ACC112 (cell line): ENCODE results near the gene ANKRD60.
A peak's percentile ranks its signal among the peaks of the same experiment; 100 is the strongest.

Experiments used
- H2AFZ ChIP-seq: fragments of 200-600 bp; sonication (generic); one replicate; pipeline ENCODE4 v1.6.0; 2017; ENCODE audit warnings: antibody characterized with exemption, low read length; ENCODE audit not compliant: unreplicated experiment
- H3K27ac ChIP-seq: fragments of 200-600 bp; sonication (generic); 2 replicates; pipeline ENCODE4 v1.5.1; 2014; ENCODE audit warnings: low read depth, mild to moderate bottlenecking, antibody characterized with exemption, low read length, moderate library complexity
- H3K27me3 ChIP-seq: fragments of 200-600 bp; sonication (generic); 2 replicates; pipeline ENCODE4 v1.6.1; 2014; ENCODE audit warnings: mild to moderate bottlenecking, antibody characterized with exemption, low read length, moderate library complexity, mixed read lengths; ENCODE audit not compliant: insufficient read depth
- H3K36me3 ChIP-seq: fragments of 200-600 bp; sonication (generic); 2 replicates; pipeline ENCODE4 v1.6.1; 2016; ENCODE audit warnings: mild to moderate bottlenecking, antibody characterized with exemption, low read length, moderate library complexity, mixed read lengths; ENCODE audit not compliant: insufficient read depth
- H3K4me1 ChIP-seq: fragments of 200-600 bp; sonication (generic); one replicate; pipeline ENCODE4 v1.6.1; 2016; ENCODE audit warnings: low read length, mixed read lengths; ENCODE audit not compliant: insufficient read depth, unreplicated experiment, control insufficient read depth
- H3K4me3 ChIP-seq: fragments of 200-600 bp; sonication (generic); 2 replicates; pipeline ENCODE4 v1.5.1; 2014; ENCODE audit warnings: mild to moderate bottlenecking, low read depth, low read length
- H3K79me2 ChIP-seq: fragments of 200-600 bp; sonication (generic); one replicate; pipeline ENCODE4 v1.6.0; 2016; ENCODE audit warnings: low read length; ENCODE audit not compliant: control insufficient read depth, unreplicated experiment, insufficient read depth

ANKRD60 gene, protein sequence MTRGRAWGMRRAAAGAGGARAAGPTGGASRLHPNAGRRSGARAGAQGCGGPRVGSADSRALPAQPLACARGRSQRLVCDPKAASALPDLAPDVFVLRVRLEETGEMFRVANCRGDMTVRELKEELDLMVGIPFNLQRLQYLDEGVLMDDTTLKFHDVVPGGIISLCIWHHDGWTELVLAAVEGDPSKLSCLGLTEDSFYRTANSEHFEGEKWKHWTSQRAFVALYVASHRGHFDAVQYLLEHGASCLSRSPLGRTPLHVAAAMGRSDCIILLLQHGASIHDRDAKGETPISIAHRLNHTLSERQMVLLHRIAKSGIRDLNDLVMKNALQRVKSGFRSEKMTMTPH

DNA sequence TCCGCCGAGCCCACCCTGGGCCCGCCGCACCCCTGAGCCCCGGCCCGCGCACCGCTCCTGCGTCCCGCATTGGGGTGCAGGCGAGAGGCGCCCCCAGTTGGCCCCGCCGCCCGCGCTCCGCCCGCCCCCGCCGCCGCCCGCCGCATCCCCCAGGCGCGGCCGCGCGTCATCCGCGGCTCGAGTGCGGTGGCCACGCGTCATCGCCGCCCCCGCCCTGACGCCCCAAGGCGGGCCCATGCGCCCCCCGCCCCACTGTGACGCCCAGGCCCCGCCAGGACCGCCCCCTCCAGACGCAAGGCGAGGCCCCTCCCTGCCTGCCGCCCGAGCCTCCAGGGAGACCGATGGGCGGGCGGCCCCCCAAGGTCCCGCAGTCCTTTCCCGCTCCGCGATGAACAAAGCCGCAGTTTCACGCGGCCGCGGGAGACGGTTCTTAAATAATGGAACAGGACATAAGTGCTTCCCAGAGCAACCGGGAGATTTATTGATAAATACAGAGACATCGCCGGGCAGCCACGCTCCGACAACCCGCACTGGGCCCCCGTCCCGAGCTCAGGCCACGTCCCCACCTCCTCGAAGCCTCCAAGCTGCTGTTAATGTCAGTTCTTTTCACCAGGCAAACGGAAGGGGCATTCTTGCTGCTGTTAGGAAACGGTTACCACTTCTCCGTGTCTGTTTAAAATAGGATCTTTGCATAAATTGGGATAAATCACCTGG lies at the start of gene ANKRD60:
TSS of gene ANKRD60 (minus strand) at position 170 of the 714 bp plus-strand sequence. CDS start at position 170, 0 bp downstream.
- H3K27ac ChIP-seq, result no peak within 1 kb of the TSS
- H3K4me1 ChIP-seq, result no peaks in the 10 kb centered on the region
- H2AFZ ChIP-seq, result no peak within 1 kb of the TSS
- H3K36me3 ChIP-seq, result no peaks in the 10 kb centered on the region
- no peaks in the 10 kb centered on the region for H3K79me2 ChIP-seq
- H3K27me3 ChIP-seq, result peaks cover 54% of the 10 kb centered on the region
- H3K4me3 ChIP-seq, result 0 out of 2 replicates have a peak within 1 kb of the TSS, but pooled peaks have one; percentile 15

DNA sequence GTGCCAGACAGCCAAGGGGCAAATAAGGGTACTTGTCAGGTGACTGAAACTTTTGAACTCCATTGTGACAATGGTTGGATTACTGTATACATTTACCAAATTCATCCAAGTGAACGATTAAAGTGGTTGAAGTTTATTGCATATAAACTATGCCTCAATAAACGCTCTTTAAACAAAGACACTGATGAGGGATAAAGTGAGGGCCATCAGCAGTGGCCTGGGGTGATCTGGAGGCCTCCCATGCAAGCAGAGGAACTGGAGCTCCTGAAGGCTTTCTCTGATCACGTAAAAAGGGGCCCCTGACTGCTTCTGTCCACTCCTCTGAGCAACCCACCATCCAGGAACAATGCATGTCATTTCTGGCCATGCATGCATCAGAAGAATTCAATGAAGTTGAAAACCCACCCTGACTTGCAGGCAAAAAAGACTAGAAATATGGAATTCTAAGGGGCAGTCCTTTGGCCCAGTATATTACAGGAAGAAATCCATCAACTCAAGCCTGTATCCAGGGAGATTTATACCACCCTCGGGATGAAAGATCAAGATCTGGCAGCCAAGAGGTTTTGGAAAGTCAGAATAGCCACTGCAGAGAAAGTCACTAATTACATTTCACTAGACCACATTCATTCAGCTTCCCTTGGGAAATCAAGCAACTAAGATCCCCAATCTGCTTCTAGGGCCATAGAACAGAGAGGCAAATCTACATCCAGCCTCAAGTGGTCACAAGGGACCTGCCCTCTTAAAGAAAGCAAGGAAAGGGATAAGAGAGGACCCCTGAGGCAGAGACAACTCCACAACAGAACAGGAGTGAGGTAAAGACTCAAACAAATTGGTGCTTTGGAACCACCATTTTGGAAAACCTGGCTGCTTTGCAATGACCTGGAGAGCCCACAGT lies 49.4 kb upstream of the ANKRD60 start:
- Histone ChIP-seq H3K36me3 (peaks cover 11% of the 10 kb centered on the region), H3K4me3 (no peak overlapping the region), H3K27ac (no peak overlapping the region), H2AFZ (no peak overlapping the region), H3K79me2 (peaks cover 18% of the 10 kb centered on the region), H3K4me1 (no peaks in the 10 kb centered on the region), H3K27me3 (no peaks in the 10 kb centered on the region)

GRCh38 chr20:58277107-58277506 lies 48.7 kb upstream of the ANKRD60 start:
- H3K36me3 ChIP-seq, result peaks cover 12% of the 10 kb centered on the region
- H3K4me3 ChIP-seq, result no peak overlapping the region
- no peaks in the 10 kb centered on the region for H3K27me3 ChIP-seq
- peaks cover 18% of the 10 kb centered on the region for H3K79me2 ChIP-seq
- no peak overlapping the region for H3K27ac ChIP-seq
- H3K4me1 ChIP-seq, result no peaks in the 10 kb centered on the region
- no peak overlapping the region for H2AFZ ChIP-seq

GRCh38 chr20:58274384-58274783 lies 45.9 kb upstream of the ANKRD60 start:
- no peak overlapping the region for H2AFZ ChIP-seq
- H3K79me2 ChIP-seq, result peaks cover 9% of the 10 kb centered on the region
- H3K4me1 ChIP-seq, result no peaks in the 10 kb centered on the region
- H3K4me3 ChIP-seq, result no peak overlapping the region
- no peaks in the 10 kb centered on the region for H3K27me3 ChIP-seq
- H3K36me3 ChIP-seq, result peaks cover 12% of the 10 kb centered on the region
- H3K27ac ChIP-seq, result no peak overlapping the region

DNA sequence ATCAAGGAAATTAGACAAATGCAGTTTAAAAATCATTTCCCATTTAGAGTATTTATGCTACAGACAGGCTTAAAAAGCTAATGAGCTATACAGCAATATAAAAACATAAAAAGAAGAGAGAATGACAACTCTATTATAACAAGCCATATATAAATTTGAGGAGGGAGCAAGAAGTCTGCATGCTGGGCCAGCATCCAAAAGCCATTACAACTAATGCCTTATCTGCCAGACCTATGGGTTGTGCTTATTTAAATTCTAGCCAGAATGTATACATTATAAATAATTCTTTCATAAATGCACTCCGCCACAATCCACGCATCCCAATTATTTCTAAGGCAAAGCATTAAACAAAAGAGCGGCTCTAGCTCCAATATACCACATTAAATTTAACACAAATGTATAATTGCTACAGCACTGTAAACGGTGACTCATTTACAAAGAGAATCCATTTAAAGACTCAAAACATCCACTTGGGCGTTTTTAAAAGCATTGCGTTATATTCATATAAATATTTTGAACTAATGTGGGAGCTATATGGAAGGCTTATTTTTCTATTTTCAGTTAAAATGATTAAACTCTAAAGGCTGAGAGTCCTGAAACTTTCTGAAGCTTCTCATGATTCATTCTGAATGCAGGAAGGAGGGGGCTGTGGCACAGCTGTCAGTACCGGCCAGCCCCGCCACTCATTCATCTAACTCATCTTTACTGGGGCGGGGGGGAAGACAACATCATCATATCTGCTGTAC lies 43.3 kb upstream of the ANKRD60 start:
- Histone ChIP-seq H3K27me3 (no peaks in the 10 kb centered on the region), H2AFZ (no peak overlapping the region), H3K79me2 (peaks cover 2% of the 10 kb centered on the region), H3K27ac (no peak overlapping the region), H3K4me3 (no peak overlapping the region), H3K36me3 (peaks cover 12% of the 10 kb centered on the region), H3K4me1 (no peaks in the 10 kb centered on the region)

DNA sequence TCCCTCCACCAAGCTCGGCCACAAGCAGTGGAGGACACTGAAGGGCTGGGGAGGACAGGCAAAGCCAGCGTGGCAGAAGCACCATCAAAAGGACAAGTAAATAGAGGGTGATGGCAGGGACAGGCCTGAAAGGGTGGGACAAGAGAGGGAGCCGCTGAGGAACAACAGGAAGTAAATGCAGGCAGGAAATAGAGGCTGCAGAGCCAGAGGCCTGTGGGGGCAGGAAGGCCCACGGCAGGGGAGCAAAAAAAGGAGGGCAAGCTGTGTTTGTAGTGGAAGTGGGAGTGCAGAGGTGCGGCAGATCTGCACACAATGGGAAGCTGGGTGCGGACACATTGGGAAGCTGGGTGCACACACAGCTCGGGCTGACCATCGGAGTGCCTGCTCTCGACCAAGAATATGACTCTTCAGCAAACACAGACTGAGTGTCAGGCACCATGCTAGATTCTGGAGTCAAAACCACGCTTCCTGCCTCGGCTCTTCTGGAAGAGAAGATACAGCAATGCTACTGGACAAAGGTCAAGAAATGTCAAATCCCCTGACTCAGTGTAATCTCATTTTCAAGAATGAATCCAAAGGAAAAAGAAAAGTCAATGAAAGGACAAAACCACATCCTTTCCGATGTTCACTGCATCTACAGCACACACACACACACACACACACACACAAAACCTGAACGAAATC lies 40.6 kb upstream of the ANKRD60 start:
- Histone ChIP-seq H3K27ac (no peak overlapping the region), H3K36me3 (peaks cover 5% of the 10 kb centered on the region; the same call in 1 of the 2 replicates), H2AFZ (no peak overlapping the region)

DNA sequence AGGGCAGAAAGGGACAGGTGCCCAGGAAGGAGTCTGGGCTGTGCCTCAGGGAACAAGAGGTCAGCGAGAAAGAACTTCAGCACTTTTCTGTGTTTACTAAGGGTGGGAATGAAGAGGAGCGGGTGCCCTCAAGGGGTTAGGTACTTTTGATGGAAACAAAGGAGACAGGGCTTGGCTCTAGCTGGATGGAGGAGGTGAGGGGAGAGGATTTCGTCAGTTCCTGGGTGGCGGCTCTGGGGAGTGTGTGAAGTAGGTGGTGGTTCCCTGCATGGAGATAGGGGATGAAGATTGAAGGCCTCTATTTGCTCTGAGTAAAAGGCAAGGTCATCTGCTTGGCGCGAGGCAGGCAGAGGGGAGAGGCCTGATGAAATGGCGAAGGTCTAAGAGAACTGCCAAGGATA lies 40.0 kb upstream of the ANKRD60 start:
- Histone ChIP-seq H3K27ac (no peak overlapping the region), H2AFZ (no peak overlapping the region), H3K27me3 (no peaks in the 10 kb centered on the region), H3K4me1 (no peaks in the 10 kb centered on the region), H3K4me3 (no peak overlapping the region), H3K79me2 (no peaks in the 10 kb centered on the region), H3K36me3 (peaks cover 5% of the 10 kb centered on the region; the same call in 1 of the 2 replicates)

More for the DNA sequence above, 40.6 kb upstream of the ANKRD60 start:
- Histone ChIP-seq H3K4me3 (no peak overlapping the region), H3K4me1 (no peaks in the 10 kb centered on the region), H3K79me2 (no peaks in the 10 kb centered on the region), H3K27me3 (no peaks in the 10 kb centered on the region)

DNA sequence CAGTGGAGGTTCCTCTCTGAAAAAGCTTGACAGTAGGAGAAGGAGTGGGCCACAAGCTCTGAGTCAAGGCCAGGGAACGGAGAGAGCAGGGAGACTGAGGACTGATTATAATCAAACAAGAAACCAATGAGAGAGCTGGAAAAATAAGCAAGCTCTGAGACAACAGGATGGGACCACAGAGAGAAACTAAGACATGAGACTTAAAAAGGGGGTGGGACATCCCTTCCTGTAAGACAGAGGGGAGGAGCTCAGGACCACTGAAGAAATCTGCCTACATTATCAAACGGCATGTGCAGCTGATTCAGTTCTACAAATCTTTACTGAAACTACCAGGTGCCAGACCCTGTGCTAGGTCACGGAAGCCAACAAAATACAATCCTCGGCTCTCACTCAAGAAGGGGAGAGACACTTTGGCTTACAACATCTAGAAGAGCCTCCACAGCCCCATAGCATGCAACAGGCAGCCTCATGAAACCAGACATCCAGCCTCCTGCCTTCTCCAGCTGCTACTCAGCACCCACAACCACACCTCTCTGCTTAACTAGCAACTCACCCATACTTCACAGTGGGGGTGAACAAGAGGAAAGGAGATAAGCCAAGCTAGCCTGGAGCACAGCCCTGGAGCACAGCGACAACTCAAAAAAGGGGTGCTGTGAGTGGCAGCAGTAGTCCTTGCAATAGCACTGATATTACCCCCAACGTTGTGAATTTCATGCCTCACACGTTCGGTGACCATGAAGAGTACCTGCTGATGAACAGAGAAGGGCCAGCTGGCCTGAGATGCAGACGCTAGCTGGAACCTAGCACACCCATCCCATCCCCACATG lies 39.1 kb upstream of the ANKRD60 start:
- Histone ChIP-seq H3K4me3 (no peak overlapping the region), H3K27ac (no peak overlapping the region), H3K4me1 (no peaks in the 10 kb centered on the region), H3K36me3 (no peaks in the 10 kb centered on the region), H2AFZ (no peak overlapping the region), H3K27me3 (no peaks in the 10 kb centered on the region), H3K79me2 (no peaks in the 10 kb centered on the region)

- Histone ChIP-seq H3K4me3 (no peak overlapping the region), H3K27ac (no peak overlapping the region), H2AFZ (no peak overlapping the region), H3K79me2 (no peaks in the 10 kb centered on the region), H3K27me3 (no peaks in the 10 kb centered on the region), H3K36me3 (peaks cover 3% of the 10 kb centered on the region; the same call in 1 of the 2 replicates), H3K4me1 (peaks cover 6% of the 10 kb centered on the region)
These were observed 35.8 kb upstream of the ANKRD60 start for GRCh38 chr20:58264271-58264670.
